A549 (cell line): ENCODE results near the gene PLEKHG3.

ENCODE experiments used
- CHD4 ChIP-seq: fragments of 200-600 bp; sonication (generic); IDR thresholded peaks from 2 replicates; pipeline ENCODE4 v1.6.1; 2016; ENCODE audit warnings: antibody characterized with exemption, mild to moderate bottlenecking, borderline replicate concordance
- EP300 ChIP-seq, 2 experiments: fragments of >200 bp; sonication (Bioruptor Twin); formaldehyde crosslinking; IDR thresholded peaks; 2 replicates in 1 of 2; 3 replicates in 1 of 2; pipeline ENCODE4 v1.6.1; 2016 to 2017
- GATA3 ChIP-seq: IDR thresholded peaks from 2 replicates; pipeline ENCODE4 v1.6.1; 2012; ENCODE audit warnings: borderline replicate concordance
- HMGXB4 ChIP-seq: fragments of 250-450 bp; sonication (Bioruptor Pico); IDR thresholded peaks from 2 replicates; pipeline ENCODE4 v1.5.0; 2021; ENCODE audit warnings: mild to moderate bottlenecking, moderate library complexity, borderline replicate concordance
- HOXA7 ChIP-seq: fragments of 250-450 bp; sonication (Bioruptor Pico); IDR thresholded peaks from 2 replicates; pipeline ENCODE4 v1.5.0; 2020; ENCODE audit warnings: mild to moderate bottlenecking, moderate library complexity
- NR3C1 ChIP-seq: fragments of >200 bp; sonication (Bioruptor Twin); formaldehyde crosslinking; IDR thresholded peaks from 3 replicates; pipeline ENCODE4 v1.6.1; 2017
- PHF8 ChIP-seq: fragments of 200-600 bp; sonication (generic); IDR thresholded peaks from 2 replicates; pipeline ENCODE4 v1.6.1; 2016; ENCODE audit warnings: low read depth, mild to moderate bottlenecking, antibody characterized with exemption, moderate library complexity, borderline replicate concordance
- POLR2A ChIP-seq: IDR thresholded peaks from 2 replicates; pipeline ENCODE4 v1.6.1; 2012; ENCODE audit warnings: mild to moderate bottlenecking, low read length
- RFX5 ChIP-seq: fragments of 450-650 bp; IDR thresholded peaks from 2 replicates; pipeline ENCODE4 v1.7.1; 2014; ENCODE audit warnings: antibody characterized with exemption, mild to moderate bottlenecking, moderate library complexity
- RNF2 ChIP-seq: fragments of 200-600 bp; sonication (generic); IDR thresholded peaks from 2 replicates; pipeline ENCODE4 v1.6.1; 2016; ENCODE audit warnings: low read depth, mild to moderate bottlenecking, antibody characterized with exemption, moderate library complexity, borderline replicate concordance
- TP53 ChIP-seq: fragments of 250-450 bp; sonication (Bioruptor Pico); IDR thresholded peaks from 2 replicates; pipeline ENCODE4 v1.5.0; 2021; ENCODE audit warnings: mild to moderate bottlenecking, moderate library complexity
- ZC3H11A ChIP-seq: fragments of 450-650 bp; IDR thresholded peaks from 2 replicates; pipeline ENCODE4 v1.6.1; 2014; ENCODE audit warnings: antibody characterized with exemption, mild to moderate bottlenecking
- TF ChIP-seq, protein P1 (sequence below): fragments of >200 bp; sonication (Bioruptor Twin); formaldehyde crosslinking; IDR thresholded peaks from 3 replicates; pipeline ENCODE4 v1.5.1; 2016
- TF ChIP-seq, protein P2 (sequence below): fragments of 200-600 bp; sonication (generic); IDR thresholded peaks from 2 replicates; pipeline ENCODE4 v1.6.1; 2016; ENCODE audit warnings: antibody characterized with exemption, mild to moderate bottlenecking, moderate library complexity

- TF ChIP-seq PHF8 = no peak
- no peak for TF ChIP-seq POLR2A
- no peak for TF ChIP-seq EP300 (IDR thresholded peaks at IDR 0.05)
- TF ChIP-seq, protein P1, sequence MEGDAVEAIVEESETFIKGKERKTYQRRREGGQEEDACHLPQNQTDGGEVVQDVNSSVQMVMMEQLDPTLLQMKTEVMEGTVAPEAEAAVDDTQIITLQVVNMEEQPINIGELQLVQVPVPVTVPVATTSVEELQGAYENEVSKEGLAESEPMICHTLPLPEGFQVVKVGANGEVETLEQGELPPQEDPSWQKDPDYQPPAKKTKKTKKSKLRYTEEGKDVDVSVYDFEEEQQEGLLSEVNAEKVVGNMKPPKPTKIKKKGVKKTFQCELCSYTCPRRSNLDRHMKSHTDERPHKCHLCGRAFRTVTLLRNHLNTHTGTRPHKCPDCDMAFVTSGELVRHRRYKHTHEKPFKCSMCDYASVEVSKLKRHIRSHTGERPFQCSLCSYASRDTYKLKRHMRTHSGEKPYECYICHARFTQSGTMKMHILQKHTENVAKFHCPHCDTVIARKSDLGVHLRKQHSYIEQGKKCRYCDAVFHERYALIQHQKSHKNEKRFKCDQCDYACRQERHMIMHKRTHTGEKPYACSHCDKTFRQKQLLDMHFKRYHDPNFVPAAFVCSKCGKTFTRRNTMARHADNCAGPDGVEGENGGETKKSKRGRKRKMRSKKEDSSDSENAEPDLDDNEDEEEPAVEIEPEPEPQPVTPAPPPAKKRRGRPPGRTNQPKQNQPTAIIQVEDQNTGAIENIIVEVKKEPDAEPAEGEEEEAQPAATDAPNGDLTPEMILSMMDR = no peak
- TF ChIP-seq RFX5 = no peak
- no peak for TF ChIP-seq RNF2
- TF ChIP-seq, protein P2, sequence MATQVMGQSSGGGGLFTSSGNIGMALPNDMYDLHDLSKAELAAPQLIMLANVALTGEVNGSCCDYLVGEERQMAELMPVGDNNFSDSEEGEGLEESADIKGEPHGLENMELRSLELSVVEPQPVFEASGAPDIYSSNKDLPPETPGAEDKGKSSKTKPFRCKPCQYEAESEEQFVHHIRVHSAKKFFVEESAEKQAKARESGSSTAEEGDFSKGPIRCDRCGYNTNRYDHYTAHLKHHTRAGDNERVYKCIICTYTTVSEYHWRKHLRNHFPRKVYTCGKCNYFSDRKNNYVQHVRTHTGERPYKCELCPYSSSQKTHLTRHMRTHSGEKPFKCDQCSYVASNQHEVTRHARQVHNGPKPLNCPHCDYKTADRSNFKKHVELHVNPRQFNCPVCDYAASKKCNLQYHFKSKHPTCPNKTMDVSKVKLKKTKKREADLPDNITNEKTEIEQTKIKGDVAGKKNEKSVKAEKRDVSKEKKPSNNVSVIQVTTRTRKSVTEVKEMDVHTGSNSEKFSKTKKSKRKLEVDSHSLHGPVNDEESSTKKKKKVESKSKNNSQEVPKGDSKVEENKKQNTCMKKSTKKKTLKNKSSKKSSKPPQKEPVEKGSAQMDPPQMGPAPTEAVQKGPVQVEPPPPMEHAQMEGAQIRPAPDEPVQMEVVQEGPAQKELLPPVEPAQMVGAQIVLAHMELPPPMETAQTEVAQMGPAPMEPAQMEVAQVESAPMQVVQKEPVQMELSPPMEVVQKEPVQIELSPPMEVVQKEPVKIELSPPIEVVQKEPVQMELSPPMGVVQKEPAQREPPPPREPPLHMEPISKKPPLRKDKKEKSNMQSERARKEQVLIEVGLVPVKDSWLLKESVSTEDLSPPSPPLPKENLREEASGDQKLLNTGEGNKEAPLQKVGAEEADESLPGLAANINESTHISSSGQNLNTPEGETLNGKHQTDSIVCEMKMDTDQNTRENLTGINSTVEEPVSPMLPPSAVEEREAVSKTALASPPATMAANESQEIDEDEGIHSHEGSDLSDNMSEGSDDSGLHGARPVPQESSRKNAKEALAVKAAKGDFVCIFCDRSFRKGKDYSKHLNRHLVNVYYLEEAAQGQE = no peak
- TF ChIP-seq TP53 = no peak
- no peak for TF ChIP-seq HOXA7 (CRISPR knock-in tag)
- no peak for TF ChIP-seq ZC3H11A
- TF ChIP-seq GATA3 = no peak
- no peak for TF ChIP-seq HMGXB4 (CRISPR knock-in tag)
- TF ChIP-seq CHD4 = no peak
- TF ChIP-seq NR3C1 = no peak
These were observed 44.9 kb downstream of the PLEKHG3 start for GRCh38 chr14:64748995-64749714.
